Measurements from ENCODE around the gene FZR1.

The FZR1 gene

DNA sequence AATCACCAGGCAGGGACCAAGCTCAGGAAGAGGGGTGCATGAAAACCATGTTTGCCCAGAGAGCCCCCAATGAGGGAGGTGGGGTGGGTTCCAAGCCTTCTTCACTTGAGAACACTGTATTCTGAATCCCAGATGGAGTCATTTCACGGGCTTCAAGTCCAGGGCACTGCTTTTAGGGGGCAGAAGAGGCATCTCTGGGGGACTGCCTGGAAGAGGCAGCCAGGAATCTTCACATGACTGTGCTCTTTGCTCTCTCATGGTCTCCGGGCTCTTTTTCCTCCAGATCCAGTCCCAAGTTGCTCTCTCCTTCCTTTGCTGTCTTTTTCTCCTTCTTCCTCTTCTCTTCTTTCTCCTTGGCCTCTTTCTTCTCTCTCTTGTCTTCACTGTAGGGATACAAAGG lies 31.5 kb upstream of the FZR1 start:
- TF ChIP-seq, protein P1, sequence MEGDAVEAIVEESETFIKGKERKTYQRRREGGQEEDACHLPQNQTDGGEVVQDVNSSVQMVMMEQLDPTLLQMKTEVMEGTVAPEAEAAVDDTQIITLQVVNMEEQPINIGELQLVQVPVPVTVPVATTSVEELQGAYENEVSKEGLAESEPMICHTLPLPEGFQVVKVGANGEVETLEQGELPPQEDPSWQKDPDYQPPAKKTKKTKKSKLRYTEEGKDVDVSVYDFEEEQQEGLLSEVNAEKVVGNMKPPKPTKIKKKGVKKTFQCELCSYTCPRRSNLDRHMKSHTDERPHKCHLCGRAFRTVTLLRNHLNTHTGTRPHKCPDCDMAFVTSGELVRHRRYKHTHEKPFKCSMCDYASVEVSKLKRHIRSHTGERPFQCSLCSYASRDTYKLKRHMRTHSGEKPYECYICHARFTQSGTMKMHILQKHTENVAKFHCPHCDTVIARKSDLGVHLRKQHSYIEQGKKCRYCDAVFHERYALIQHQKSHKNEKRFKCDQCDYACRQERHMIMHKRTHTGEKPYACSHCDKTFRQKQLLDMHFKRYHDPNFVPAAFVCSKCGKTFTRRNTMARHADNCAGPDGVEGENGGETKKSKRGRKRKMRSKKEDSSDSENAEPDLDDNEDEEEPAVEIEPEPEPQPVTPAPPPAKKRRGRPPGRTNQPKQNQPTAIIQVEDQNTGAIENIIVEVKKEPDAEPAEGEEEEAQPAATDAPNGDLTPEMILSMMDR (IDR thresholded peaks at IDR 0.05; ENCODE audit: insufficient read depth, low read depth, low read length, missing control alignments) = no peak
- no peak overlapping the region for H3K4me3 ChIP-seq (ENCODE audit: low read length)
- no peak for DNase-seq (ENCODE audit: low read depth)

- no peak for DNase-seq (ENCODE audit: low read depth)
- TF ChIP-seq, protein P1 (IDR thresholded peaks at IDR 0.05; ENCODE audit: insufficient read depth, low read depth, low read length, missing control alignments) = no peak
- no peak overlapping the region for H3K4me3 ChIP-seq (ENCODE audit: low read length)
Measured at GRCh38 chr19:3475449-3475848, 30.7 kb upstream of the FZR1 start.

DNA sequence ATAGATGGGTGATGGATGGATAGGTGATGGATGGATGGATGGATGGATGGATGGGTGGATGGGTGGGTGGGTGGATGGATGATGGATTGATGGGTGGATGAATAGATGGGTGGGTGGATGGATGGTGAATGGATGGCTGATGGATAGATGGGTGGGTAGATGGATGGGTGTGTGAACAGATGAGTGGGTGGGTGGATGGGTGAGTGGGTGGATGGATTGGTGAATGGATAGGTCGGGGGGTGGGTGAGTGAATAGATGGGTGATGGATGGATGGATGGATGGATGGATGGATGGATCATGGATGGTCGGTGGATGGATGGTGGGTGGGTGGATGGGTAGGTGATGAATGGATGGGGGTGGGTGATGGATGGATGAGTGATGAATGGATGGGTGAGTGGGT lies 29.3 kb upstream of the FZR1 start:
- no peak for DNase-seq (ENCODE audit: low read depth)
- TF ChIP-seq, protein P1 (IDR thresholded peaks at IDR 0.05; ENCODE audit: insufficient read depth, low read depth, low read length, missing control alignments) = no peak
- H3K4me3 ChIP-seq (ENCODE audit: low read length) = no peak overlapping the region

- TF ChIP-seq, protein P1 (IDR thresholded peaks at IDR 0.05; ENCODE audit: insufficient read depth, low read depth, low read length, missing control alignments) = no peak
- H3K4me3 ChIP-seq (ENCODE audit: low read length) = no peak overlapping the region
- no peak for DNase-seq (ENCODE audit: low read depth)
Measured at GRCh38 chr19:3477506-3477905, 28.6 kb upstream of the FZR1 start.

DNA sequence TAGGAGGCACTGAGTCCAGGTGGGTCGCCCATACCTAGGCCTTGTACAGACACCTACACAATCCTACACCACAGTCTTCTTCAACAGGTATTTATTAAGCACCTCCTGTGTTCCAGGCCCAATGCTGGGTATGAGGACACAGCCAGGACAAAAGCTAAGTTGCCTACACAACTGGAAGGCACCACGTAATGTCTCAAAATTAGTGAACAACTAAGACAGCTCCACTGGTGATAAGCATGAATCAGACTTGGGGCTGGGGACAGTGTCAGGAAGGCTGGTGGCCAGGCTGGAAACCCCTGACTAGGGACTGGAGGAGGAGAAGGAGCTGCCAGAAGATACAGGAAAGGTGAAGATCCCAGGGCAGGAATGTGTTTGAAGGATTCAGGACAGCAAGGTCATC lies 28.2 kb upstream of the FZR1 start:
- no peak for DNase-seq (ENCODE audit: low read depth)
- TF ChIP-seq, protein P1 (IDR thresholded peaks at IDR 0.05; ENCODE audit: insufficient read depth, low read depth, low read length, missing control alignments) = no peak

GRCh38 chr19:3478409-3479176 lies 27.5 kb upstream of the FZR1 start:
- no peak for DNase-seq (ENCODE audit: low read depth)
- no peak overlapping the region for H3K4me3 ChIP-seq (ENCODE audit: low read length)
- TF ChIP-seq, protein P1 (IDR thresholded peaks at IDR 0.05; ENCODE audit: insufficient read depth, low read depth, low read length, missing control alignments) = no peak

More for the DNA sequence above, 28.2 kb upstream of the FZR1 start:
- no peak overlapping the region for H3K4me3 ChIP-seq (ENCODE audit: low read length)

Data from epithelial cell of esophagus (primary cell).